ENCODE results near the gene PINK1. TPM values are rescaled to one million over a fixed set of nuclear protein-coding genes. Genes with fewer than 3 reads are reported as not detected.

PINK1 gene
- total RNA-seq, 5 donors from 2014 or later (not counting 1 experiment from before 2014, with no cell fraction given) = 11.8 to 30.1 (median 26.8) TPM

DNA sequence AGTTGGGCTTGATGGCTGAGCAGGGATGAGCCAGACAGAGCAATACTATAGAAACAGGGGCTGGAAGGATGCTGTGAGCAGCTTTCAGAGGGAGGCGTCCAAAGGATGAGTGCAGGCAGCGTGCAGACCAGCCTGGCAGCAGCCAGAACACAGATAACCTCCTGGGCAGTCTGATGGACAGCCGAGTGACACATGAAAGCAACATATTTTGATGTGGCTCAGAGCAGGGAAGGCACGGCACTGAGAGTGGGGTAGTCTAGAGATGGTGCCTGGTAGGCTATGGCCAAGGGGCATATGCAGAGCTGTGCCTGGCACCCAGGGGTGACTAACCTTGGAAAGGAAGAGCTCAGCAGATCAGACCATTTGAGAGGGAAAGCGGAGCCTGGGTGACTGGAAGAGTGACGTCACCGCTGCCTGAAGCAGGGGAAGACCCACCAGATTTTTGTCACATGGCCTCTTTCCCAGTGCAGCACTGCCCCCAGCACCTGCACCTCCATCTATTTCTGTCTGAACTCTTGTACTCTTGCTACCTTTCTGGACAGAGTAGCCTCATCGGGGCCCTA, 3.6 kb downstream of the PINK1 start:
- ChIA-PET POLR2A (interaction anchor here in 1 of 2 donors (0.5 kb wide), 1 partner anchor 147 kb away, joined by 3 read pairs; no protein-coding TSS in a partner anchor), CTCF (interaction anchor here in 1 of 2 donors (1.1 kb wide), 1 partner anchor 25 kb away, joined by 3 read pairs; the partner anchor contains the start of gene DDOST)
- Histone ChIP-seq H3K4me1 (ENCODE audit: control insufficient read depth in 1 of 2, extremely low read depth in 1 of 2, insufficient read depth in 2 of 2, low read length in 2 of 2) (peaks cover 3 to 18% of the 10 kb centered on the region in 2 experiments), H3K27me3 (replicated peaks in 1 of 2; ENCODE audit: control insufficient read depth in 2 of 2, extremely low read depth in 1 of 2, insufficient read depth in 2 of 2, low read length in 1 of 2) (no peaks in the 10 kb centered on the region), H3K36me3 (ENCODE audit: control insufficient read depth in 2 of 2, extremely low read depth in 1 of 2, insufficient read depth in 1 of 2, low read length in 1 of 2) (peaks cover 7 to 22% of the 10 kb centered on the region in 2 donors), H3K27ac (ENCODE audit: low read length) (no peak overlapping the region), H3K4me3 (ENCODE audit: control insufficient read depth in 1 of 2, extremely low read depth in 1 of 2, low read length in 1 of 2) (no peak overlapping the region), H3K9me3 (no peaks in the 10 kb centered on the region)
- WGBS (ENCODE audit: insufficient coverage) = 92% methylated on average over 8 of the region's 8 CpGs
- no peak overlapping the region for H3K4me3 Mint-ChIP-seq
- no peak overlapping the region for H3K27ac Mint-ChIP-seq
- ATAC-seq (replicated peaks in 1 of 4) (no peak), DNase-seq (no peak)
- H3K36me3 Mint-ChIP-seq = peaks cover 30% of the 10 kb centered on the region
- no peaks in the 10 kb centered on the region for H3K27me3 Mint-ChIP-seq
- peaks cover 11 to 17% (median 16%) of the 10 kb centered on the region in 3 donors for H3K4me1 Mint-ChIP-seq
- no peaks in the 10 kb centered on the region for H3K9me3 Mint-ChIP-seq

GRCh38 chr1:20640183-20640597, 6.9 kb downstream of the PINK1 start:
- Histone ChIP-seq H3K4me3 (ENCODE audit: control insufficient read depth in 1 of 2, extremely low read depth in 1 of 2, low read length in 1 of 2) (no peak overlapping the region), H3K36me3 (ENCODE audit: control insufficient read depth in 2 of 2, extremely low read depth in 1 of 2, insufficient read depth in 1 of 2, low read length in 1 of 2) (peaks cover 9 to 33% of the 10 kb centered on the region in 2 donors), H3K9me3 (no peaks in the 10 kb centered on the region), H3K4me1 (ENCODE audit: control insufficient read depth in 1 of 2, extremely low read depth in 1 of 2, insufficient read depth in 2 of 2, low read length in 2 of 2) (no peaks in the 10 kb centered on the region), H3K27ac (ENCODE audit: low read length) (no peak overlapping the region), H3K27me3 (replicated peaks in 1 of 2; ENCODE audit: control insufficient read depth in 2 of 2, extremely low read depth in 1 of 2, insufficient read depth in 2 of 2, low read length in 1 of 2) (no peaks in the 10 kb centered on the region)
- WGBS (ENCODE audit: insufficient coverage) = 58% methylated on average over 3 of the region's 6 CpGs
- Mint-ChIP-seq H3K27me3 (no peaks in the 10 kb centered on the region), H3K27ac (peak overlapping the region in 1 of 2 donors; percentile 25), H3K36me3 (peaks cover 36% of the 10 kb centered on the region), H3K9me3 (no peaks in the 10 kb centered on the region), H3K4me3 (no peak overlapping the region), H3K4me1 (peaks cover 2 to 8% (median 5%) of the 10 kb centered on the region in 3 donors)
- DNase-seq = peak in 30 of 35 experiments; percentile 6 to 81 (median 42)
- ChIA-PET POLR2A (no interaction called here), CTCF (interaction anchor here in 1 of 2 donors (1.0 kb wide), 1 partner anchor 14 kb away, joined by 3 read pairs; no protein-coding TSS in a partner anchor)
- peak; percentile 66 to 82 (median 76) for ATAC-seq (replicated peaks in 1 of 4)

DNA sequence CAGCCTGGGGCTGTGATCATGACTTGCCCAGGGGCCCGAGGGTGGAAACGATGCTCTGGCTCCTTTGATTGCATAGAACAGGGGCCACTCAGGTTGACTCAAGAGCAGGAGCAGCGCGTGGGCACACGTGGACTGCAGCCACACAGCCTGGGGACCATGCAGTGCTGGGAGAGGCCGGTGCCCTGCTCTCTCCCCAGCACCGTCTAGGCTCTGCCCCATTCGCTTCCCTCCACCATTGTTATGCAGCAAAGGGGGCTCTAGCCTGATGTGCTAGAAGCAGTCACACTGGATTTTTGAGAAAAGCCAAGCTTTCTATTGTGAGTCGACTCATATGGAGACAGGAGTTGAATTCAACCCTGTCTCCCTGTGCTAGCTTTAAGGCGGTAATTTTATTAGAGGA, 8.7 kb downstream of the PINK1 start:
- ATAC-seq (replicated peaks in 1 of 4) = no peak
- WGBS (ENCODE audit: insufficient coverage) = 84% methylated on average over 9 of the region's 10 CpGs
- Mint-ChIP-seq H3K4me3 (no peak overlapping the region), H3K36me3 (peaks cover 40% of the 10 kb centered on the region), H3K9me3 (no peaks in the 10 kb centered on the region), H3K27me3 (no peaks in the 10 kb centered on the region), H3K27ac (no peak overlapping the region), H3K4me1 (peaks cover 2 to 8% (median 2%) of the 10 kb centered on the region in 3 donors)
- Histone ChIP-seq H3K4me1 (ENCODE audit: control insufficient read depth in 1 of 2, extremely low read depth in 1 of 2, insufficient read depth in 2 of 2, low read length in 2 of 2) (no peaks in the 10 kb centered on the region), H3K36me3 (ENCODE audit: control insufficient read depth in 2 of 2, extremely low read depth in 1 of 2, insufficient read depth in 1 of 2, low read length in 1 of 2) (peaks cover 9 to 38% of the 10 kb centered on the region in 2 donors), H3K4me3 (ENCODE audit: control insufficient read depth in 1 of 2, extremely low read depth in 1 of 2, low read length in 1 of 2) (no peak overlapping the region), H3K27me3 (replicated peaks in 1 of 2; ENCODE audit: control insufficient read depth in 2 of 2, extremely low read depth in 1 of 2, insufficient read depth in 2 of 2, low read length in 1 of 2) (no peaks in the 10 kb centered on the region), H3K27ac (ENCODE audit: low read length) (no peak overlapping the region), H3K9me3 (no peaks in the 10 kb centered on the region)
- CTCF ChIA-PET = interaction anchor here (0.6 kb wide), 2 partner anchors 8 to 1196 kb away, joined by 3 read pairs; no protein-coding TSS in a partner anchor
- no peak for DNase-seq
- POLR2A ChIA-PET = no interaction called here

- Mint-ChIP-seq H3K4me3 (no peak overlapping the region), H3K9me3 (no peaks in the 10 kb centered on the region), H3K36me3 (peaks cover 34% of the 10 kb centered on the region), H3K27ac (no peak overlapping the region), H3K27me3 (no peaks in the 10 kb centered on the region), H3K4me1 (peaks cover 2 to 8% (median 2%) of the 10 kb centered on the region in 3 donors)
- H3K4me3 ChIP-seq (ENCODE audit: control insufficient read depth in 1 of 2, extremely low read depth in 1 of 2, low read length in 1 of 2) = no peak overlapping the region
- H3K9me3 ChIP-seq = no peaks in the 10 kb centered on the region
- 71% methylated on average over 4 of the region's 6 CpGs for WGBS (ENCODE audit: insufficient coverage)
- no peak for DNase-seq
- no peak overlapping the region for H3K27ac ChIP-seq (ENCODE audit: low read length)
- H3K36me3 ChIP-seq (ENCODE audit: control insufficient read depth in 2 of 2, extremely low read depth in 1 of 2, insufficient read depth in 1 of 2, low read length in 1 of 2) = peaks cover 9 to 34% of the 10 kb centered on the region in 2 donors
- H3K27me3 ChIP-seq (replicated peaks in 1 of 2; ENCODE audit: control insufficient read depth in 2 of 2, extremely low read depth in 1 of 2, insufficient read depth in 2 of 2, low read length in 1 of 2) = no peaks in the 10 kb centered on the region
- no peak for ATAC-seq (replicated peaks in 1 of 4)
- CTCF ChIA-PET = interaction anchor here in 1 of 2 donors (0.6 kb wide), 1 partner anchor 11 kb away, joined by 3 read pairs; no protein-coding TSS in a partner anchor
- POLR2A ChIA-PET = no interaction called here
- H3K4me1 ChIP-seq (ENCODE audit: control insufficient read depth in 1 of 2, extremely low read depth in 1 of 2, insufficient read depth in 2 of 2, low read length in 2 of 2) = no peaks in the 10 kb centered on the region
These were observed 9.8 kb downstream of the PINK1 start for GRCh38 chr1:20643080-20643479.

DNA sequence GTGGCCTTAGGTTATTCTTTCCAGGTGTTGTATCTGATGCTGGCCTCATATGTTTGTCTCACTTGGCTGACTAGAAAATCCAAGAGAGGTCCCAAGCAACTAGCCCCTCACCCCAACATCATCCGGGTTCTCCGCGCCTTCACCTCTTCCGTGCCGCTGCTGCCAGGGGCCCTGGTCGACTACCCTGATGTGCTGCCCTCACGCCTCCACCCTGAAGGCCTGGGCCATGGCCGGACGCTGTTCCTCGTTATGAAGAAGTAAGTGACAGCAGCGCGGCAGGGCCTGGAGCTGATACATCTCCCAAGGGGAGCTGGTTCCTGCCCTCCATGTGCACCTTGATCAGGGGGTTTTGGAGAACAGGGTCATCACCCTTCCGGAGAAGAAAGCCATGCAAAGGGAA, 11.2 kb downstream of the PINK1 start:
- Histone ChIP-seq H3K27ac (ENCODE audit: low read length) (no peak overlapping the region), H3K27me3 (replicated peaks in 1 of 2; ENCODE audit: control insufficient read depth in 2 of 2, extremely low read depth in 1 of 2, insufficient read depth in 2 of 2, low read length in 1 of 2) (no peaks in the 10 kb centered on the region), H3K9me3 (no peaks in the 10 kb centered on the region), H3K4me3 (ENCODE audit: control insufficient read depth in 1 of 2, extremely low read depth in 1 of 2, low read length in 1 of 2) (no peak overlapping the region), H3K4me1 (ENCODE audit: control insufficient read depth in 1 of 2, extremely low read depth in 1 of 2, insufficient read depth in 2 of 2, low read length in 2 of 2) (no peaks in the 10 kb centered on the region), H3K36me3 (ENCODE audit: control insufficient read depth in 2 of 2, extremely low read depth in 1 of 2, insufficient read depth in 1 of 2, low read length in 1 of 2) (peaks cover 12 to 36% of the 10 kb centered on the region in 2 donors)
- 95% methylated on average over 13 of the region's 13 CpGs for WGBS (ENCODE audit: insufficient coverage)
- Mint-ChIP-seq H3K27ac (no peak overlapping the region), H3K36me3 (peaks cover 26% of the 10 kb centered on the region), H3K9me3 (no peaks in the 10 kb centered on the region), H3K27me3 (no peaks in the 10 kb centered on the region), H3K4me3 (no peak overlapping the region), H3K4me1 (peaks cover 2 to 8% (median 2%) of the 10 kb centered on the region in 3 donors)
- ChIA-PET CTCF (no interaction called here), POLR2A (no interaction called here)
- DNase-seq (no peak), ATAC-seq (replicated peaks in 1 of 4) (no peak)

- Mint-ChIP-seq H3K4me1 (peaks cover 0 to under 1% (median 0%) of the 10 kb centered on the region in 3 donors), H3K9me3 (no peaks in the 10 kb centered on the region), H3K27ac (no peak overlapping the region), H3K27me3 (no peaks in the 10 kb centered on the region), H3K4me3 (no peak overlapping the region), H3K36me3 (peaks cover 26% of the 10 kb centered on the region)
- H3K36me3 ChIP-seq (ENCODE audit: control insufficient read depth in 2 of 2, extremely low read depth in 1 of 2, insufficient read depth in 1 of 2, low read length in 1 of 2) = peaks cover 18 to 38% of the 10 kb centered on the region in 2 donors
- no peak for DNase-seq
- ChIA-PET CTCF (interaction anchor here in 1 of 2 donors (1.0 kb wide), 1 partner anchor 11 kb away, joined by 7 read pairs; no protein-coding TSS in a partner anchor), POLR2A (interaction anchor here in 1 of 2 donors (0.7 kb wide), 1 partner anchor 88 kb away, joined by 6 read pairs; no protein-coding TSS in a partner anchor)
- WGBS (ENCODE audit: insufficient coverage) = 86% methylated on average over 11 of the region's 14 CpGs
- no peaks in the 10 kb centered on the region for H3K9me3 ChIP-seq
- no peak overlapping the region for H3K27ac ChIP-seq (ENCODE audit: low read length)
- H3K4me1 ChIP-seq (ENCODE audit: control insufficient read depth in 1 of 2, extremely low read depth in 1 of 2, insufficient read depth in 2 of 2, low read length in 2 of 2) = no peaks in the 10 kb centered on the region
- H3K4me3 ChIP-seq (ENCODE audit: control insufficient read depth in 1 of 2, extremely low read depth in 1 of 2, low read length in 1 of 2) = no peak overlapping the region
- no peak for ATAC-seq (replicated peaks in 1 of 4)
- no peaks in the 10 kb centered on the region for H3K27me3 ChIP-seq (replicated peaks in 1 of 2; ENCODE audit: control insufficient read depth in 2 of 2, extremely low read depth in 1 of 2, insufficient read depth in 2 of 2, low read length in 1 of 2)
These were observed 12.2 kb downstream of the PINK1 start for GRCh38 chr1:20645414-20645813.
